Large intestine (tissue), 3 donors: Measurements from ENCODE around the gene RGS7BP. TPM values are rescaled to one million over a fixed set of nuclear protein-coding genes. Genes with fewer than 3 reads are reported as not detected.
A peak's percentile ranks its signal among the peaks of the same experiment; 100 is the strongest.

Experiments
- DNase-seq, 2 donors: peaks; one replicate each; pipeline versions ENCODE4 v3.0.0 to v3.0.0-alpha.2; 2013
- H3K27ac ChIP-seq: one replicate; pipeline ENCODE4 v1.5.1; 2013; ENCODE audit warnings: low read length
- H3K27me3 ChIP-seq: 2 replicates; pipeline ENCODE4 v1.6.1; 2013; ENCODE audit warnings: low read length; ENCODE audit not compliant: control insufficient read depth, insufficient read depth
- H3K36me3 ChIP-seq: 2 replicates; pipeline ENCODE4 v1.6.1; 2013; ENCODE audit warnings: low read length; ENCODE audit not compliant: control insufficient read depth, insufficient read depth
- H3K4me1 ChIP-seq: one replicate; pipeline ENCODE4 v1.6.1; 2013; ENCODE audit warnings: low read length; ENCODE audit not compliant: control insufficient read depth, insufficient read depth
- H3K4me3 ChIP-seq: one replicate; pipeline ENCODE4 v1.5.1; 2013; ENCODE audit warnings: low read length
- H3K9me3 ChIP-seq: one replicate; pipeline ENCODE4 v1.6.1; 2013; ENCODE audit warnings: mild to moderate bottlenecking, low read depth, low read length, moderate library complexity; ENCODE audit not compliant: control insufficient read depth
- WGBS: methylation state at CpG from one replicate; pipeline ENCODE4 v1.1.5; 2013; ENCODE audit warnings: low lambda C conversion rate; ENCODE audit not compliant: insufficient coverage; 5-methylcytosine and 5-hydroxymethylcytosine counted together
- polyA plus RNA-seq: library from polyadenylated mRNA; unstranded; fragments of 120-200 nt; gene quantifications from one replicate; pipeline ENCODE4 v1.2.1, GENCODE V29; 2013

The RGS7BP gene
- polyA plus RNA-seq, 1 donor: 1.1 TPM

DNA sequence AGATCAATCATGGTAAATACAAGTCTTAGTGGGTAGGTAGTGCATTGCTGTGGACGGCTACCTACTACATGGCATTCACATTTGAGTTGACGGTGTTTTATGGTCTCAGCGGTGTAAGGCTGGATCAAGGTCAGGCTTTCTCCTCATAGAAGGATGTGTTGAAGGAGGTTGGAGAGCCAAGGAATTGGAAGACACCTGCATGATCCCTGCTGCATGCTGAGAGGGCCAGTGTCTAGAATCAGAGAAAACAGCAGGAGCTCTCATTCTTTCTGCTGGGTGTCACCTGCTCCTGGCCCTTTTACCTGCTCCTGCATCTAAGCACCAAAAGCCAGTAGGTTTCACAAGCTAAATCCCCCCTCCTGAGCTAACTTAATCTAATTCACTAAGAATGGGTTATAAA, 88.2 kb downstream of the RGS7BP start:
- WGBS: no CpG with 5 or more reads among the region's 3 CpGs
- Histone ChIP-seq H3K36me3 (no peaks in the 10 kb centered on the region), H3K4me3 (no peak overlapping the region), H3K27me3 (no peaks in the 10 kb centered on the region), H3K4me1 (no peaks in the 10 kb centered on the region), H3K27ac (no peak overlapping the region), H3K9me3 (no peaks in the 10 kb centered on the region)
- DNase-seq: no peak

DNA sequence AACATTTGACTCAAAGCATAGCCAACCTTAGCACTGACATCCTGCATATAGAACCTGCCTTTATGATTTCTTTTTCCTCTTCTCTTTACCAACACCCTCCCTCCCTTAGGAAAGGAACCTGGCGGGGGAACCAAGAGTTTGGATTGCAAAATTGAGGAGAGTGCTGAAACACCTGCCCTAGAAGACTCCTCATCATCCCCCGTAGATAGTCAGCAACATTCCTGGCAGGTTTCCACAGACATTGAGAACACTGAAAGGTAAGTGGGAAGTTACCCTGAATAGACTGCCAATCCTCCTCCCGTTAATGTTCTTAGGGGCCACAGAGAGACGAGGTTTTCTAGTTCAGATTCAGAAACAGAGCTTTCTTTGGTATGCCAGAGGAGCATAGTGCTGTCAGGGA, 88.8 kb downstream of the RGS7BP start:
- WGBS: 100% methylated on average over 1 of the region's 4 CpGs
- H3K27ac ChIP-seq: no peak overlapping the region
- H3K4me1 ChIP-seq: no peaks in the 10 kb centered on the region
- H3K36me3 ChIP-seq: no peaks in the 10 kb centered on the region
- H3K9me3 ChIP-seq: no peaks in the 10 kb centered on the region
- DNase-seq: no peak
- H3K27me3 ChIP-seq: no peaks in the 10 kb centered on the region
- no peak overlapping the region for H3K4me3 ChIP-seq

DNA sequence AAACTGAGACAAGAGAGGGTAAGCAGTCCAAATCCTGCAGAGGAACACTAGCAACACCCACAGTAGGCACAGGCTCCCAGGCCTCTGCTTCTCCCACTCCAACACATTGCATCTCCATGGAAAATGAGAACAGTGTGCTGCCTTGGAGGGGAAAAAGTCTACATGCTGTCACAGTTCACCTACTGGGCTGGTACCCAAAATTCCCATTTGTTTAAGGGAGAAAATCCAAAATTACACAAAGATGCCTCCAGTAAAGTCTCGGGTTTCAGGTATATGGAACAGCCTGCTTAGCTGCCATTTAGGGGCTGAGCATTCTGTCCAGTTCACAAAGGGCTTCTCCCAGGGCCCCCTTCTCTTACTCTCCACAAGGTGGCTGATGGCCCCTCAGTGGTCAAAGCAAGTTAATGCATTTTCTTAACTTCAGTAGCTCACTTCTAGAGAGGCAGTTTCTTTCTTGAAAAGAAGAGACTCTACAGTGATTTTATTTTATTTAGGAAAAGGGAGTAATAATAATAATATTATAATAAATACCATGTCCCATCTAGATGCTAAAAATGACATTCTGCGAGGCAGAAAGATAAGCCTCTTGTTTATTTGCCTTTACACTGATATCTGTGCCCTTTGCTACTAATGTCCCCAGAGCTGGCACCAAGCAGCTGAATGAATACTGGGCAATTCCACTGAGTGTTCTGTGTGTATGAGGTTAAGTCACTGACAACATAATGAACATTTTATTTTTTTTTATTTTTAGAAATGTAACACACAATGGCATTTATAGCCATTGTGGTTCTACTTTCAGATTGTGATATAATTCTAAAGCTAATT, 89.4 kb downstream of the RGS7BP start:
- Histone ChIP-seq H3K27me3 (no peaks in the 10 kb centered on the region), H3K4me3 (no peak overlapping the region), H3K9me3 (no peaks in the 10 kb centered on the region), H3K36me3 (no peaks in the 10 kb centered on the region), H3K27ac (no peak overlapping the region), H3K4me1 (no peaks in the 10 kb centered on the region)
- WGBS: no CpG with 5 or more reads among the region's 2 CpGs
- no peak for DNase-seq

DNA sequence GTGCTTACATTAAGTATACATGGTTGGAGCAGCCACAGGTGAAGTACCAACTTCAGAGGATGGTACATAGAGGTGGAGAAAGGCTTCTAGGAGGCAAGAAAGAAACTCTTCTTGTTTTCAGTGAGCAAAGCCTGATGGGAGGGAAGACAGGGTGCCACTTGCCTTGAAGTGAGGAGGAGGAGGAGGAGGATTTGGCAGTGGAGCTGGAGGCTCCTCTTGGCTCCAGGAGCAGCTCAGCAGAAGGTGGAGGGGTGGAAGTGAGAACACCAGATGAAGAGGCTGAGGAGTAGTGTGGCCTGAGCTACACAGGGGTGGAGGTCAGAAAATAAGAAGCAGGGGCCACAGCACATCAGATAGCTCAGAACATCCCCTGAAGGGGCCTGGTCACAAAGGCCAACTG, 93.4 kb downstream of the RGS7BP start:
- Histone ChIP-seq H3K27me3 (no peaks in the 10 kb centered on the region), H3K36me3 (no peaks in the 10 kb centered on the region), H3K27ac (no peak overlapping the region), H3K4me1 (no peaks in the 10 kb centered on the region), H3K9me3 (no peaks in the 10 kb centered on the region), H3K4me3 (no peak overlapping the region)
- no peak for DNase-seq

DNA sequence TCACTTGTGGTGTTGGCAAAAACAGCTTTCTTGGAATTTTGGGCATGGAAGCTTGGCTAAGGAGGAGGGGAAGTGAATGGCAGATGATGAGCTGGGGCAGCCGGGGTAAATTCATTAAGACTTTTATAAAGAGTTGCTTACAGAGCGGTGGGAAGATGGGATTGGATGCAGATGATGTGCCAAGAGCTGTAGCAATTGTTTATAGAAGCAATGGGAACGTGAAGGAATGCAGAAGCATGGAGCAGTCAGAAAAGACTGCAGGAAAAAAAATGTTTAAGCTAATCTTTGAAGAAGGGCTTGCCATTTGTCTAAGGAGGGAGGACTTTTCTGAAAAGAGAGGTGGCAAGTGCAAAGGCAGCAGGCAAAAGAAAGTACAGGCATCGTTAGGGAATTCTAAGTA, 97.9 kb downstream of the RGS7BP start:
- Histone ChIP-seq H3K27me3 (no peaks in the 10 kb centered on the region), H3K4me1 (no peaks in the 10 kb centered on the region), H3K27ac (no peak overlapping the region), H3K36me3 (no peaks in the 10 kb centered on the region), H3K4me3 (no peak overlapping the region), H3K9me3 (no peaks in the 10 kb centered on the region)
- whole genome bisulfite sequencing: 82% methylated on average over 3 of the region's 4 CpGs
- no peak for DNase-seq

DNA sequence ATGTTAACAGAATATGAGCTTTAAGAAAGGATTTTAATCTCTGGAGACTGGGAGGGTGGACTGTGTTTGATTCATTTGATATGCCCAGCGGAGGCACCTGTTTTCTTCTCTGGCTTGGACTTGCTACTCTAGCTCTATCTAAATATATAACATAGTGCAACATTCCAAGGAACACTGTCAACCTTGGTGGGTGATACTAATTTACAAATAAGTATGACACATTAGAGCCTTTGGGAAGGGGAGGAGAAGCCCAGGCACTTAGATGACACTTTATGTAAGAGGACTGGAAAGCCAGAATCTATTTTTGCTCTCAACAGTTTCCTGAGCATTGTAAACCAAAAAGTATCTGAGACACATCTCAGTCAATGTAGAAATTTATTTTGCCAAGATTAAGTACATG, 101.1 kb downstream of the RGS7BP start:
- WGBS: no CpG with 5 or more reads among the region's 1 CpG
- Histone ChIP-seq H3K4me3 (no peak overlapping the region), H3K27ac (no peak overlapping the region), H3K4me1 (no peaks in the 10 kb centered on the region), H3K9me3 (no peaks in the 10 kb centered on the region), H3K27me3 (no peaks in the 10 kb centered on the region), H3K36me3 (no peaks in the 10 kb centered on the region)
- DNase-seq: no peak

DNA sequence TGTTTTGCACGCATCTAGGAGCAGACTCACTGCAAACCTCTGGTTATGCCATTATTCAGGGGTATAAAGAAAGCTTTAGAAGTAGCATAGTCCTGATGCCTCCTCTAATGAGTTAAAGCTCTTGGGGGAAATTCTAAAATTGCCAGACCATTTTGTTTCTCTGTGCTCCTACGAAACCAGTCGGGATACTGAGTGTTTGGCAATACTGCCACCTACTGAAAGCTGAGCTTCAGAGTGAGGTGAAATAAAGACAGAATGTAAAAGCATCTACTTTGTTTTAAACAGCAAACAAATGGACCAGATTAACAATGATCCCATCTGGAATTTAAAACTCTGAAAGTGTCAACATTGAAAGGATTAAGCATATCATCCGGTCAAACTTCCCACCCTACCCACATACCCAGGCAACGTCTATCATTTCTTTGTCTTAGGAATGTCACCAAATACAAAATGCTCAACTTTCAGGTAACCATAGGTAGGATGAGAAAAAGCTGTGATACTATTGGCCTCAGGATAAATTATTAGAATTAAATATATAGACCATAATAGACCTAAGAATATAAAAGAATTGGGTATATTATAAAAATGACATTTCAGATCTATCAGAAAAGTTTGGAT, 106.6 kb downstream of the RGS7BP start:
- H3K27me3 ChIP-seq: no peaks in the 10 kb centered on the region
- H3K9me3 ChIP-seq: no peaks in the 10 kb centered on the region
- H3K4me1 ChIP-seq: no peaks in the 10 kb centered on the region
- no peak overlapping the region for H3K4me3 ChIP-seq
- H3K36me3 ChIP-seq: no peaks in the 10 kb centered on the region
- no peak overlapping the region for H3K27ac ChIP-seq
- peak; percentile 37 to 43 for DNase-seq
- no CpG with 5 or more reads among the region's 5 CpGs for WGBS

DNA sequence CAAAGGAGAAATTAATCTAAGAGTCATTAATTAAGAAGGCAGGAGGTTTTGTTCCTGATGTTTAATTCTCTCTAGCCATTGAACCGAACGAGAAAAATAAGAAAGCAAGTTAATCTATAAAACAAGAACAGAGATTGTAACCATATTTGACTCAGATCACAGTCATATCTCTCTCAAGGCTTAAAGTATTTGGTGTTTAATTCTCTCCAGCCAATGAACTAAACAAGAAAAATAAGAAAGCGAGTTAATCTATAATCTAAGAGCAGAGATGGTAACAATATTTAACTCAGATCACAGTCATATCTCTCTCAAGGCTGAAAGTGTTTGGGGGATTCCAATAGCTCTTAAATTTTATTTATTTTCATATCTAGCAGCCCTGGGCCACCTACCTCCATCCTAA, 110.1 kb downstream of the RGS7BP start:
- no peak overlapping the region for H3K4me3 ChIP-seq
- no peaks in the 10 kb centered on the region for H3K9me3 ChIP-seq
- no peaks in the 10 kb centered on the region for H3K36me3 ChIP-seq
- no peaks in the 10 kb centered on the region for H3K27me3 ChIP-seq
- 28% methylated on average over 2 of the region's 3 CpGs for WGBS
- H3K4me1 ChIP-seq: no peaks in the 10 kb centered on the region
- no peak overlapping the region for H3K27ac ChIP-seq
- DNase-seq: no peak

DNA sequence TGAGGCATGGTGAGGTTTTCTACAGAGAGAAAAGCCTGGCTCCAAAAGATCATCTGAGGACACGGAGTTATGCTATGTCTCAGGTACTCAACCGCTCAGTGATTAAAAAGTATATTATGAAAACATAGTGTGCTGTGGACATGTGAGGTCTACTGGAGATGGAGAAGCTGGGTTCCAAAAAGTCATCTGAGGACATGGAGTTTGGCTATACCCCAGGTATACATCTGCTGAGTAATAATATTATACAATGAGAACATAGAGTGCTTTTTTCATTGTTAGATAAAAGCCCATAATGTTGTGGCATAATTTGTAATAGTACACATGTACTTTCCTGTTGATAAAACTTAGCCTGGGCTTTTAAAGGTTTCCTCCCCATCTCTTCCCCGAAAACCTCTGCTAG, 113.8 kb downstream of the RGS7BP start:
- H3K4me3 ChIP-seq: no peak overlapping the region
- no peaks in the 10 kb centered on the region for H3K36me3 ChIP-seq
- WGBS: no CpG with 5 or more reads among the region's 3 CpGs
- H3K9me3 ChIP-seq: no peaks in the 10 kb centered on the region
- no peaks in the 10 kb centered on the region for H3K27me3 ChIP-seq
- no peak for DNase-seq
- no peaks in the 10 kb centered on the region for H3K4me1 ChIP-seq
- H3K27ac ChIP-seq: no peak overlapping the region

DNA sequence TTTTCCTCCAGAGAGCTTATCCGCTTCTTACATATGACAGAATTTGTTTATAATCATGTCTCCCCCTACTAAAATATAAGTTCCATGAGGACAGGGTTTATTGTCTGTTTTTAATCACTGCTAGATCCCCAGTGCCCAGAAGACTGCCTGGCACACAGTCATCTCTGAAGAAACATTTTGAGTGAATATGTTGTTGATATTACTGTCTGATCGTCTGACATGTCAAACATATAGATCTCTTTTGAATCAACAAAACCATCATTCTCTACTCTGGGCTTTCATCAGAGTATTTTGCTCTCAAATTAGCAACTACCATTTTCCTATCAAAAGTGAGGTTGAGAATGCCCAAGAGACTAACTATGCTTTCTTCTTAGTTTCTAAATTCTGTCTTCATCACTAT, 117.2 kb downstream of the RGS7BP start:
- no peak for DNase-seq
- no peaks in the 10 kb centered on the region for H3K4me1 ChIP-seq
- no peaks in the 10 kb centered on the region for H3K27me3 ChIP-seq
- H3K4me3 ChIP-seq: no peak overlapping the region
- no peak overlapping the region for H3K27ac ChIP-seq
- 100% methylated on average over 1 of the region's 2 CpGs for WGBS
- no peaks in the 10 kb centered on the region for H3K36me3 ChIP-seq
- no peaks in the 10 kb centered on the region for H3K9me3 ChIP-seq

DNA sequence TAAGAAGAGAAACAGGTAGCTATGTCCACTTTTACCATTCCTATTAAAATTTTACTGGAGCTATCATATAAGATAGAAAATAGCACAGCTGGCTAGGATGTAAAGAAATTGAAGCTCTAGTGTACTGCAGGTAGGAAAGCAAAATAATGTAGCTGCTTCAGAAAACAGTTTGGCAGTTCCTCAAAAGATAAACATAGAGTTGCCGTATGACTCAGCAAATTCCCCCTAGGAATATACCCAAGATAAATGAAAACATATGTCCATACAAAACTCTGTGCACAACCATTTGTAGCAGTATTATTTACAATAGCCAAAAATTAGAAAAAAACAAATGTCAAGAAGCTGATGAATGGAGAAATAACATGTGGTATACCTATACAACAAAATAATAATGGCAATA, 119.9 kb downstream of the RGS7BP start:
- no peak overlapping the region for H3K27ac ChIP-seq
- H3K4me1 ChIP-seq: no peaks in the 10 kb centered on the region
- no peaks in the 10 kb centered on the region for H3K27me3 ChIP-seq
- no peaks in the 10 kb centered on the region for H3K9me3 ChIP-seq
- WGBS: no CpG with 5 or more reads among the region's 1 CpG
- DNase-seq: no peak
- no peak overlapping the region for H3K4me3 ChIP-seq
- no peaks in the 10 kb centered on the region for H3K36me3 ChIP-seq
